ENCODE measurements around the gene PPP1R26. TPM values are rescaled to one million over a fixed set of nuclear protein-coding genes. Genes with fewer than 3 reads are reported as not detected.
"Not testable (repeated sequence)": the region's sequence is repeated elsewhere in the genome, so short reads cannot be mapped to it uniquely, and the experiment has no call there.

PPP1R26 gene
- total RNA-seq, 1 donor from 2014 or later, result 50.2 TPM

DNA sequence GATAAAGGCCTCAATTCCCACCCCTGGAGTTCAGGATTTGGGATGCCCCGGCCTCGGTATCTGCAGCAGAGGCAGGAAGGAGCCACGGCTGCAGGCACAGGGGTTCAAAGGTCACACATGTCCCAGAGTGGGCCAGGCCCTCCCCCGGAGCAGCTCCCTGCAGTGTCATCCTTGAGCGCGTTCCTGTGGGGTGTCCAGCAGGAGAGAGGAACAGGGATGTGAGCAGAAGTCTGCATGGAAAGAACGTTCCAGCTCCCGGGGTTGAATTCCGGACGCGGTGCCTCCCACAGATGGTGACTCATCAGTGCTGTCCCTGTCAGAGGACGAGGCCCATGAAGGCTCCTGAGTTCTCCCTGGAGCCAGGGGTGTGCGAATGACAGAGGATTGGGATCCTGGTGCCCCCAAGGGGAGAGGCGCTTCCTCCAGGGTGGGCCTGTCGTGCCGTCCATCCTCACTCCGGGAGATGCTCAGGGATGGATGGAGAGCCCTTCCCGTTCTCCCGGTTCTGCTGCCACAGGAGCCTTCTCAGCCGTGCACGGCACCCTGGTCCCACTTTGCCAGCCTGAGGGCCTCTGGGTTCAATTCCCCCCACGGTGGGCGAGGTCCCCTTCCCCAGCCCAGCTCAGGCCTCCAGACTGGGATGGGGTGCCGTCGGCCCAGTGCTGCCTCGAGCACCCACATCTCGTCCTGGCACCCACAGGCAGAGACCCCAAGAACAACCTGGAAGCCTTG lies 44.7 kb downstream of the PPP1R26 start:
- H3K36me3 Mint-ChIP-seq (ENCODE audit: insufficient read depth), result no peaks in the 10 kb centered on the region
- peaks cover 6% of the 10 kb centered on the region for H3K27me3 Mint-ChIP-seq
- DNase-seq (ENCODE audit: low spot score, unreplicated experiment), result no peak

DNA sequence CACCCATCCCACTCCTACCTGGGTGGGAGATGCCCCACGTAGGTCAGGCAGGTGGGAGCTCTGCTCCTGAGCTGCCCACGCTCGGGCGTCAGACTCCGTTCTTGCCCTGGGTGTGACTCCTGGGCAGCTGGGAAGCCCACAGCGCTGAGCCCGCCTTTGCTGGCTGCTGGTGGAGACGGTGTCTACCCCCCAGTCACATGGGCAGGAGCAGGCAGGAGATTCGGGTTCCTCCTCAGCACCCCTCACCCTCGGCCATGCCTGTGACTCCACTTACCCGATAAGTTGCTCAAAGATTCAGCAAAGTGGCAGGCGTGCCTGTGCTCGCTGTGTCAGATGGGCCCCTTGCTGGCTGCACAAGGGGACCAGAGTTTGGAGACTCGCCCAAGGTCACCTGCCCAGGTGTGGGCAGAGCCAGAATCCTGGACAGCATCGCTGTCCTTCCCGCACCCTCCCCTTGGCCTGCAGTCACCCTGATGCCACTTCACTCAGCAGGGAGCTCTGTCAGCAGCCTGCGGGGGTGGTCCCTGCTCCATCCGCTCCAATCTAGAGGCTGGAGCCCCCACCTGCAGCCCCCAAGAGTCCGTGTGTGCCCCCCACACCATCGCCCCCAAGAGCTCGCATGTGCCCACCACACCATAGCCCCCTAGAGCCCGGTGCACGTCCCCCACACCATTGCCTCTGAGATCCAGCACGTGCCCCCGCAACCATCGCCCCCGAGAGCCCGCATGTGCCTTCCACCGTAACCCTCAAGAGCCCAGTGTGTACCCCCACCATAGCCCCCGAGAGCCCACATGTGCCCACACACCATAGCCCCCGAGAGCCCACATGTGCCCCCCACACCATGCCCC lies 45.9 kb downstream of the PPP1R26 start:
- no peaks in the 10 kb centered on the region for H3K36me3 Mint-ChIP-seq (ENCODE audit: insufficient read depth)
- TF ChIP-seq, protein P1, sequence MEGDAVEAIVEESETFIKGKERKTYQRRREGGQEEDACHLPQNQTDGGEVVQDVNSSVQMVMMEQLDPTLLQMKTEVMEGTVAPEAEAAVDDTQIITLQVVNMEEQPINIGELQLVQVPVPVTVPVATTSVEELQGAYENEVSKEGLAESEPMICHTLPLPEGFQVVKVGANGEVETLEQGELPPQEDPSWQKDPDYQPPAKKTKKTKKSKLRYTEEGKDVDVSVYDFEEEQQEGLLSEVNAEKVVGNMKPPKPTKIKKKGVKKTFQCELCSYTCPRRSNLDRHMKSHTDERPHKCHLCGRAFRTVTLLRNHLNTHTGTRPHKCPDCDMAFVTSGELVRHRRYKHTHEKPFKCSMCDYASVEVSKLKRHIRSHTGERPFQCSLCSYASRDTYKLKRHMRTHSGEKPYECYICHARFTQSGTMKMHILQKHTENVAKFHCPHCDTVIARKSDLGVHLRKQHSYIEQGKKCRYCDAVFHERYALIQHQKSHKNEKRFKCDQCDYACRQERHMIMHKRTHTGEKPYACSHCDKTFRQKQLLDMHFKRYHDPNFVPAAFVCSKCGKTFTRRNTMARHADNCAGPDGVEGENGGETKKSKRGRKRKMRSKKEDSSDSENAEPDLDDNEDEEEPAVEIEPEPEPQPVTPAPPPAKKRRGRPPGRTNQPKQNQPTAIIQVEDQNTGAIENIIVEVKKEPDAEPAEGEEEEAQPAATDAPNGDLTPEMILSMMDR (IDR thresholded peaks at IDR 0.05; ENCODE audit: unreplicated experiment), result no peak
- no peak for DNase-seq (ENCODE audit: low spot score, unreplicated experiment)
- H3K27me3 Mint-ChIP-seq, result peaks cover 14% of the 10 kb centered on the region
- no peak overlapping the region for H3K4me3 Mint-ChIP-seq (ENCODE audit: low read depth)
- H3K27ac Mint-ChIP-seq, result no peak overlapping the region
- H3K9me3 Mint-ChIP-seq (ENCODE audit: low read depth), result no peaks in the 10 kb centered on the region
- peaks cover 2% of the 10 kb centered on the region for H3K4me1 Mint-ChIP-seq (ENCODE audit: low read depth)

More for the DNA sequence above, 44.7 kb downstream of the PPP1R26 start:
- H3K27ac Mint-ChIP-seq, result no peak overlapping the region
- H3K4me3 Mint-ChIP-seq (ENCODE audit: low read depth), result no peak overlapping the region
- H3K4me1 Mint-ChIP-seq (ENCODE audit: low read depth), result no peaks in the 10 kb centered on the region
- peaks cover 4% of the 10 kb centered on the region for H3K9me3 Mint-ChIP-seq (ENCODE audit: low read depth)
- TF ChIP-seq, protein P1 (IDR thresholded peaks at IDR 0.05; ENCODE audit: unreplicated experiment), result no peak

DNA sequence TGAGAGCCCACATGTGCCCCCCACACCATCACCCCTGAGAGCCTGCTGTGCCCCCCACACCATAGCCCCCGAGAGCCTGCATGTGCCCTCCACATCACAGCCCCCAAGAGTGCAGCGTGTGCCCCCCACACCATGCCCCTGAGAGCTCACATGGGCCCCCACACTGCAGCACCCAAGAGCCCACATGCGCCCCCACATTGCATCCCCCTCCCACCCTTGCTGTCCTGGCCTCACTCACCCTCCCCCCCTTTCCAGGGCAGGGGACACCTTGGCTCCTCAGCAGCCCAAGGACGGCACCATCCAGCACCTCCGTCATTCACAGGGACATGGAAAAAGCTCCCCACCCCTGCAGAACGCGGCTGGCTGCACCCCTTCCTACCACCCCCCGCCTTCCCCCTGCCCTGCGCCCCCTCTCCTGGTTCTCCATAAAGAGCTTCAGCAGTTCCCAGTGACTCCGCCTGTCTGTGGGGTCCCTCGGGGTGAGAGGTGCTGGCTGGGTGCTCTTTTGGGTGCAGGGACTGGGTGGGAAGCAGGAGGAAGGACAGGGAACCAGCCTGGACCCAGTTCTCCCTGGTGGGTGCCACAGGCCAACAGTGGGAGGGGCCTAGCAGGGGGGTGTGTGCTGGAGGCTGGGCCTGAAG lies 46.6 kb downstream of the PPP1R26 start:
- Mint-ChIP-seq H3K4me1 (ENCODE audit: low read depth) (peaks cover 4% of the 10 kb centered on the region), H3K9me3 (ENCODE audit: low read depth) (no peaks in the 10 kb centered on the region), H3K36me3 (ENCODE audit: insufficient read depth) (no peaks in the 10 kb centered on the region), H3K4me3 (ENCODE audit: low read depth) (no peak overlapping the region), H3K27me3 (peaks cover 13% of the 10 kb centered on the region), H3K27ac (no peak overlapping the region)
- TF ChIP-seq, protein P1 (IDR thresholded peaks at IDR 0.05; ENCODE audit: unreplicated experiment), result no peak
- no peak for DNase-seq (ENCODE audit: low spot score, unreplicated experiment)

DNA sequence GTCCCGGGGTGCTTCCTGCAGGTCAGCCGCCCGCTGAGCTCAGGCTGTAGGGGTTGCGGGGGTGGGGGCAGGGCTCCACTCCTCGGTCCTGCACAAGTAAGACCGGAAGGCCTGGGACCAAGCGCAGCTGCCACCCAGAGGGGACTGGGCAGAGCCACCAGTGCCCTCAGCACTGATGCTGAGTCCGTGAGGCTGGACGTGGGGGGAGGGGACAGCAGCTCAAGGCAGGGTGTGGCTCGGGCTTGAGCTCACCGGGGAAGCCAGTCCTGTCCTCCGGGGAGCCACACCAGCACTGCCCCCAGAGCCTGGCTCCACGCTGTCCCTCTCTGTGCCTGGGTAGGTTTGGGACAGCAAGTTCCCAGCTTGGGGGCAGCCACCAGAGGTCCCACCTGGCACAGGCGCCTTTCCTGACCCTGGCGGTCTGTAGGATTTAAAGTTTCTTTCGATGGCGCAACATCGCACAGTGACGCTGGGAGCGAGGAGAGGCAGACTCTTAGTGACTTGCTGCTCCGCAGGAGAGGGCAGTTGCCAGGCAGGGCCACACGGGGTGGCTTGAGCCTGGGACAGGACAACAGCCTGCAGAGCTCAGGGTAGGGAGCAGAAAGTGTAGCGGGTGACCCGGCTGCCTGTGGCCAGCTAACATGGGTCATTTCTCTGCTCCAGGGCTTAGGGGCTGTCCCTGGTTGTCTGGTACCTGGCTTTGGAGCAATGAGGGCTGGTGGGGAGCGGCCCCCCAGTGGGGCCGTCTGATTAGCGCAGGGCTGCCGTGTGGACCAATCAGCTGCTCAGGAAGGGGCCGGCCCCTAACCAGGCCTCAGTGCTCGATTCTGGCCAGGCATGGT lies 47.4 kb downstream of the PPP1R26 start:
- TF ChIP-seq, protein P1 (IDR thresholded peaks at IDR 0.05; ENCODE audit: unreplicated experiment), result no peak
- H3K36me3 Mint-ChIP-seq (ENCODE audit: insufficient read depth), result no peaks in the 10 kb centered on the region
- peaks cover 13% of the 10 kb centered on the region for H3K27me3 Mint-ChIP-seq
- H3K27ac Mint-ChIP-seq, result no peak overlapping the region
- no peaks in the 10 kb centered on the region for H3K9me3 Mint-ChIP-seq (ENCODE audit: low read depth)
- no peak for DNase-seq (ENCODE audit: low spot score, unreplicated experiment)
- H3K4me3 Mint-ChIP-seq (ENCODE audit: low read depth), result no peak overlapping the region
- peaks cover 6% of the 10 kb centered on the region for H3K4me1 Mint-ChIP-seq (ENCODE audit: low read depth)

DNA sequence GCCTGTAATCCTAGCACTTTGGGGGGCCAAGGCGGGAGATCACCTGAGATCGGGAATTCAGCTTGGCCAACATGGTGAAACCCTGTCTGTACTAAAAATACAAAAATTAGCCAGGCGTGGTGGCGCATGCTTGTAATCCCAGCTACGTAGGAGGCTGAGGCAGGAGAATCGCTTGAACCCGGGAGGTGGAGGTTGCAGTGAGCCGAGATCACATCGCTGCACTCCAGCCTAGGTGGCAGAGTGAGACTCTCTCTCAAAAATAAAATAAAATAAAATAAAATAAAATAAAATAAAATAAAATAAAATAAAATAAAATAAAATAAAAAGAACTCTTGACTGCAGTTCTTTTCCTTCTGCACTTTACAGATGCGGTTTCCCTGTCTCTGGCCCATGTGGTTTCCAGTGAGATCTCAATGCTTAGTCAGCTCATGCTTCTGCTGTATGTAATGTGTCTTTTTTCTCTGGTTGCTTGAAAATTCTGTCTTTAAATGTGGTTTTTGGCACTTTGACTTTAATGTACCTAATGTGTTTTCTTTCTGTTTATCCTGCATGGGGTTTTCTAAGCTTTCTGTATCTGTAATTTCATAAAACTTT lies 49.4 kb downstream of the PPP1R26 start:
- peaks cover 16% of the 10 kb centered on the region for H3K27me3 Mint-ChIP-seq
- not testable (repeated sequence) for H3K36me3 Mint-ChIP-seq (ENCODE audit: insufficient read depth); H3K9me3 Mint-ChIP-seq (ENCODE audit: low read depth)

More for the DNA sequence above, 49.4 kb downstream of the PPP1R26 start:
- not testable (repeated sequence) for H3K27ac Mint-ChIP-seq; H3K4me3 Mint-ChIP-seq (ENCODE audit: low read depth); DNase-seq (ENCODE audit: low spot score, unreplicated experiment); H3K4me1 Mint-ChIP-seq (ENCODE audit: low read depth)

Data from progenitor cell of endocrine pancreas (in vitro differentiated cells).